ENCODE results near the gene MAEA.

- no peak for TF ChIP-seq CTCF (IDR thresholded peaks at IDR 0.05)
- TF ChIP-seq POLR2AphosphoS5 (IDR thresholded peaks at IDR 0.05), result no peak
- no peak for TF ChIP-seq POLR2A (IDR thresholded peaks at IDR 0.05)
Observed at GRCh38 chr4:1355378-1355777, 65.7 kb downstream of the MAEA start.
